GM21515 (cell line): ENCODE results near the gene ARMC3.
"Not testable (repeated sequence)": the region's sequence is repeated elsewhere in the genome, so short reads cannot be mapped to it uniquely, and the experiment has no call there.

Source experiments
- ATAC-seq: cut with Tn5 transposase; IDR thresholded peaks from one replicate; pipeline ENCODE4 v1.9.1; 2021; ENCODE audit not compliant: unreplicated experiment

Gene ARMC3

GRCh38 chr10:22927166-22927565 lies 687 bp upstream of the ARMC3 start:
- no peak for ATAC-seq

DNA sequence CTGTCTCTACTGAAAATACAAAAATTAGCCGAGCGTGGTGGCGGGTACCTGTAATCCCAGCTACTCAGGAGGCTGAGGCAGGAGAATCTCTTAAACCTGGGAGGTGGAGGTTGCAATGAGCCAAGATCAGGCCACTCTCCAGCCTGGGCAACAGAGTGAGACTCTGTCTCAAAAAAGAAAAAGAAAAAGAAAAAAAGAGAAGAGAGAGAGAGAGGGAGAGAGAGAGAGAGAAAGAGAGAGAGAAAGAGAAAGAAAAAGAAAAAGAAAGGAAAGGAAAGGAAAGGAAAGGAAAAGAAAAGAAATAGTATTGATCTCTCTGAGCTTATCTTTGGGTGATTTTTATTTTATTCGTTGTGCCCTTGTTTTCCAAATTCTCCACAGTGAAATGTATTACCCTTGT lies 1.2 kb downstream of the ARMC3 start:
- ATAC-seq, result not testable (repeated sequence)

- ATAC-seq, result no peak
Observed at GRCh38 chr10:22931948-22932347, 4.1 kb downstream of the ARMC3 start.

DNA sequence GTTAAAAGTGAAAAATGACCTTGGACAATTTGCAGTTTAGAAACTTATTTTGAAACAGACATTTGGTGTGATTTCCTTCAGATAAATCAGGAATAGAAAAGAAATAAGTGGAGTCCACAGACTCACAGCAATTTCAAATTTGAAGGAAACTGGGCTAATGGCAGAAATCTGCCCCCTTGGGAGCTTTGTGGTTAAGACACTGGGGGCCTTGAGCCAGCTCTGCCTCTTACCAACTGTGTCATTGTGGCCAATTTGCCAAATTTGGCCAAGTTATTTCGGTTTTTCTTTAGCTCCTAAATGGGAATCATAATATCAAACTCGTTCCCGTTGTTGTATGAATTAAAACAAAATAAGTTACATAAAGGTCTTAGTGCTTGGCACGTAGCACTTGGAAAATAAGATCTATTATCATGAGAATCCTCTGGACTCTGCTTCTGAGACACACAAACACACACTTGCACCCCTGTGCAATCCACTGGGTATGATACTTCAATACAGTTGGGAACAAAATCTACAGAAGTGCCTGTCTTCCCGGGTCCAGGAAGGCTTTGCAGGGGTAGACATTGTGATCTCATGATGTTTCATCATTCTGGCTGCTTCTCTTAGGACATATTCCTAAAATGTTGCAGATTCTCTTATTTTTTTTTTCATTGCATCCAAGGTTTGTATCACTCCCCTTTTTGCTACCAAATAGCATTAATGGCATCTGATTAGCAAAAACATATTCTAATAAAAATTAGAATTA lies 4.9 kb downstream of the ARMC3 start:
- ATAC-seq, result no peak

DNA sequence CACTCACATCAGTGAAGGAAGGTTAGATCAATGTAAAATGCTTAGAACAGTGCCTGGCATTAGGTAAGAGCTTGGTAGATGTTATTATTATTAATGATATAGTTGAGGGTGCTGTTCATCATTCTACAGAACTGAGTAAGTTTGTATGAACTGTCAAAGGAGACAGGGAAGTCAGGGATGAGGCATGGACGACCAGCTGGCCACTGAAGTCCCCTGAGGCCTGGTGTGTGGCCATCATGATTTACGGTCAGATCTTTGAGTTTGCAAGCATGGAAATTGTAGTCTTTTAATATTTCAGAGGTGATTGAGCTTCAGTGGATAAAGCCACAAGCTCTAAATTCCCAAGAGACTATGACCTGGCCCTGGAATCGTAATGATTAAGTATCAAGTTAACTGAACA lies 6.9 kb downstream of the ARMC3 start:
- no peak for ATAC-seq

- ATAC-seq, result no peak
Observed at GRCh38 chr10:22942437-22942836, 14.6 kb downstream of the ARMC3 start.

DNA sequence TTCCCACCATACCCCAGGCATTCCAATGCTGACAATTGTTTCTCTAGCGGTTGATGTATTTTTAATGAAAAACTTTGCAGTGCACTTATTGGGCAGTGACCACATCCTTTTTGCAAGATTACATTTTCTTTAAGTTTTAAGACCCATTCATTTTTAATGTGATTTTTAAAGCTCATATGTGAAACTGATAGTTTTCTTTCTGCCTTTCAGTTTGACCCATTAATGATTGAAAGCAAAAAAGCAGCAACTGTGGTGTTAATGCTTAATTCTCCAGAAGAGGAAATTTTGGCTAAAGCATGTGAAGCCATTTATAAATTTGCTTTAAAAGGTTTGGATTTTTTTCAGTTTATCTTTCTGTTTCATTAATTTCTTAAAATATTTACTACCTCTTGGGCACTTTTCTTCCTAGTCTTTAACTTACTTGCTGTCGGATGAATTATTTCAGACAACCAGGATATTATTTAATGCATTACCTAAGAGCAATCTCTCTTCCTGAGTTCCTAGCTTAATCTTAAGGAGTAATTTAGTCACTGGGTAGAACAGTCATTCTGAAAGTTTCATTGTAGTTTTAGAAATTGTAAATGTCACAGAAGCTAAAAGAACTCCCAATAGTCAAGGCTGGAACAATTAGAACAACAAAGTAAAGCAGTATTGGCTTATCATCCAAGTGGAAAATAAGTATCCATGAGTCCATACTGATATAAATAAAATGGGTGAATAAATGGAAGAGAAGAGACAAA lies 18.3 kb downstream of the ARMC3 start:
- ATAC-seq, result no peak

- no peak for ATAC-seq
Observed at GRCh38 chr10:22954970-22955369, 27.1 kb downstream of the ARMC3 start.

- ATAC-seq, result no peak
Observed at GRCh38 chr10:22958338-22958737, 30.5 kb downstream of the ARMC3 start.

- no peak for ATAC-seq
Observed at GRCh38 chr10:22959292-22959691, 31.4 kb downstream of the ARMC3 start.

GRCh38 chr10:22959950-22960349 lies 32.1 kb downstream of the ARMC3 start:
- ATAC-seq, result no peak

DNA sequence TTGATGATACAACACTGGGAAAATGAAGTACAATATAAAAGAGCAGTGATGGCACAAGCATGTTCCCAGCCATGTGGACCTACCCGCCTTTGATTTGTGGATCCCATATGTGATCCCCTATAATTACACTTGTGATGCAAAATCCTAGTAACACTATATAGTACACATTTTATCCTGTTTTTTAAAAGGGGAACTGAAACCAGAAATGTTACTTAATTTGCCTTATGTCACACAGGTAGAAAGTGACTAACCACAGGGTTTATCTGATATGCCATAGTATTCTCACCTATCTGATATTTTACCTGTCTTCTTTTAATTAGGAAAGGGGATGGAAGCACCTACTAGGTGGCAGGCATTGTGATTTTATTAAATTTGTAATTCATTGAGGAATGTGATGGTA lies 35.0 kb downstream of the ARMC3 start:
- no peak for ATAC-seq

DNA sequence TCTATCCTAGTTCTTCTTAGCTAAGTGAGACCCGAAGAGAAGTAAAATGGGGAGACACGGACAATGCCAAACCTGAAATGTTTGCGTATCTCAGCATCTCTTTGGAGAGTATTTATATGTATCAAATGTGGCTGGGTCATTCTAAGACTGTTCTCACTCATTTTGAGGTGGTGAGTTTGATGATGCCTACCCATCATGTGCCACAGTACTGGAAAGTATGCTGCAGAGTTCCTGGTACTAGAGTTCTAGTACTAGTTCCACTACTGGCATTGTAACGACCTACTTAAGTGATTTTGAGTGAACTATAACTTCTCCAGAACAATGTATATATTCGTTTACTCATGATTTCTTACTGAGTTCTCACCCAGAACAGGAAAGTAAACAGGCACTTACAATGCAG lies 41.9 kb downstream of the ARMC3 start:
- ATAC-seq, result no peak

DNA sequence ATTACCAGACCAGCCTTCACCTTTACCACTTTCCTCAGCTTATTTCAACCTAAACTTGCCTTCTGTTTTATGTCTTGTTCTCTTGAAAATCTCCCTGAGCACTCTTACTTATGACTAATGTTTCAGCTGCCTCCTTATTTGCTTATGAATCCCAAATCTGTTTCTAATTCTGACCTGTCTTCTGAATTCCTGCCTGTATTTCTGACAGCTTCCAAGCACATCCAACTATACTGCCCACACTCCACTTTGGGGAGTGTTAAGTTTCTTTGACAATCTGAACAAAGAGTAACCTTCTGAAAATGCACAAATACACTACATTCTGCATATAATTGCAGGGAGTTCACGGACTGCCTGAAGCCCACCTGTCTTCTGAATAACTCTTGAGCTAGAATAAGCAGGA lies 48.7 kb downstream of the ARMC3 start:
- ATAC-seq, result no peak

- no peak for ATAC-seq
Observed at GRCh38 chr10:22977751-22978150, 49.9 kb downstream of the ARMC3 start.

DNA sequence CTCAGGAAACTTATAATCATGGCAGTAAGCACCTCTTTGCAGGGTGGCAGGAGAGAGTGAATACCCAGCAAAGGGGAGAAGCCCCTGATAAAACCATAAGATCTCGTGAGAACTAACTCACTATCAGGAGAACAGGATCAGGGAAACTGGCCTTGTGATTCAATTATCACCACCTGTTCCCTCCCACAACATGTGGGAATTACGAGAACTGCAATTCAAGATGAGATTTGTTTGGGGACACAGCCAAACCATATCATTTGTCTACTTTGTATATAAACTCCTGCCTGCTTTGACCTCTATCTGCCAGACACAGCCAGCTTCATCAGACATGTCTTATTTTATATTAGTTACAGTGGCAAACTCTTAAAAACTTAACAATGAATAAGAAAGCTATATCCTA lies 50.4 kb downstream of the ARMC3 start:
- no peak for ATAC-seq

- ATAC-seq, result no peak
Observed at GRCh38 chr10:22978918-22979317, 51.1 kb downstream of the ARMC3 start.

GRCh38 chr10:22980822-22981221 lies 53.0 kb downstream of the ARMC3 start:
- no peak for ATAC-seq

- ATAC-seq, result no peak
Observed at GRCh38 chr10:22984066-22984465, 56.2 kb downstream of the ARMC3 start.

- no peak for ATAC-seq
Observed at GRCh38 chr10:22986771-22987542, 59.1 kb downstream of the ARMC3 start.

DNA sequence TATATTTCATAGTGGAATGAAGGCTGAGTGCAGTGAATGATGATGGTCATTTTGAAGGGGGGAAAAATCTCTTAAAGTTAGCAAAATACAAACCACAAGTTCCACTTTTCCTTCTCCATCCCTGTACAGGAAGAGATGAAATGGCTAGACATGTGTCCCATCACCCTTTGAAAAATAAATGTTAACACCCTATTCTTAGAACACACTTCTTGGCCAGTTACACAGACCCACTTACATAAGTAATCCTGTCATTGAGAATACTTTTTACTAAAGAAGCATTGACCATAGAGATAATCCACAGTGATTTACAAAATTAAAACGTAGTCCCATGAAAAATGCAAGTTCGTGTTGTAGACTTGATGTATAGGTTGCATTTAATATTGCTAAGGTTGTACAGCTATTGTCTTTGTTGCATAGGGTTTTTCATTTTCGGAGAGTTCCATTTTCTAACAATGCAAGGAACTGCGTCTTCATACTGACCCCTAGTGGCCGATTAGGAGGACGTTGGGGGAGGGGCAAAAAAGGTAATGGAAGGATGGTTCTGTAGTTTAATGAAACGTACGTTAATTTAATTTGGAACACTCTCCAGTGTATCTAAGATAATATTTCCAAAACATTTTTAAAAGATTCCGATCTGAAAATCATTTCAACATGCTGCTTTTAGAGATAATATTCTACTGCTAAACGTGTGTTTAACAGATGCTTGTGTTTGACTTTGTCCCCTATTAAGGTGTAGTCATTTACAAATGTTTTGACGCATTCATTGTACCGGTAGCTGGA lies 60.9 kb downstream of the ARMC3 start:
- peak; percentile 66 for ATAC-seq
